ENCODE measurements around the gene FBN1.

The FBN1 gene

GRCh38 chr15:48400086-48400485 lies 245.4 kb downstream of the FBN1 start:
- H3K79me1 ChIP-seq (replicated peaks; ENCODE audit: low read length, poor library complexity, severe bottlenecking) = no peaks in the 10 kb centered on the region
- no peak overlapping the region for H2BK5ac ChIP-seq (ENCODE audit: low read depth, low read length, poor library complexity, severe bottlenecking)
- no peak overlapping the region for H3K4ac ChIP-seq (ENCODE audit: low read depth in 1 of 2, low read length in 2 of 2)
- DNase-seq = no peak
- no peak overlapping the region for H2BK12ac ChIP-seq (ENCODE audit: low read length in 2 of 2)
- no peak overlapping the region for H3K4me2 ChIP-seq (ENCODE audit: low read length, poor library complexity, severe bottlenecking)
- H2AFZ ChIP-seq (ENCODE audit: low read depth, low read length) = no peak overlapping the region
- WGBS = 100% methylated on average over 1 of the region's 2 CpGs
- H3K14ac ChIP-seq (ENCODE audit: low read length in 2 of 2) = no peak overlapping the region
- H3K4me3 ChIP-seq (ENCODE audit: insufficient read depth in 1 of 2, low read depth in 1 of 2, low read length in 2 of 2) = no peak overlapping the region
- no peaks in the 10 kb centered on the region for H3K9me3 ChIP-seq (ENCODE audit: control insufficient read depth, low read length)
- H3K18ac ChIP-seq (ENCODE audit: low read depth in 1 of 2, low read length in 2 of 2) = no peak overlapping the region
- H3K4me1 ChIP-seq (ENCODE audit: control insufficient read depth, insufficient read depth, low read depth, low read length) = peaks cover 11% of the 10 kb centered on the region
- no peak overlapping the region for H2BK120ac ChIP-seq (ENCODE audit: low read depth, low read length)
- peak overlapping the region; percentile 75 for H3K9ac ChIP-seq (ENCODE audit: low read length)
- H4K8ac ChIP-seq (ENCODE audit: low read length) = no peak overlapping the region
- no peak overlapping the region for H2AK5ac ChIP-seq (ENCODE audit: low read length, severe bottlenecking)
- H3K27ac ChIP-seq (ENCODE audit: low read length, poor library complexity, severe bottlenecking) = no peak overlapping the region
- H2BK15ac ChIP-seq (ENCODE audit: low read depth, poor library complexity, severe bottlenecking) = no peak overlapping the region
- no peak overlapping the region for H4K91ac ChIP-seq (ENCODE audit: low read length)
- H3K23ac ChIP-seq (ENCODE audit: low read length in 2 of 2) = no peak overlapping the region
- H3K36me3 ChIP-seq (ENCODE audit: control insufficient read depth in 1 of 2, insufficient read depth in 2 of 2, low read depth in 1 of 2, low read length in 2 of 2) = no peaks in the 10 kb centered on the region
- H3K27me3 ChIP-seq (ENCODE audit: control insufficient read depth in 1 of 2, insufficient read depth in 1 of 2, low read length in 2 of 2) = no peaks in the 10 kb centered on the region

- no peak overlapping the region for H2BK120ac ChIP-seq (ENCODE audit: low read depth, low read length)
- H3K9me3 ChIP-seq (ENCODE audit: control insufficient read depth, low read length) = no peaks in the 10 kb centered on the region
- H3K4me3 ChIP-seq (ENCODE audit: insufficient read depth in 1 of 2, low read depth in 1 of 2, low read length in 2 of 2) = no peak overlapping the region
- no peak overlapping the region for H3K4me2 ChIP-seq (ENCODE audit: low read length, poor library complexity, severe bottlenecking)
- no peak for DNase-seq
- no peak overlapping the region for H4K91ac ChIP-seq (ENCODE audit: low read length)
- H2BK5ac ChIP-seq (ENCODE audit: low read depth, low read length, poor library complexity, severe bottlenecking) = no peak overlapping the region
- no peak overlapping the region for H3K27ac ChIP-seq (ENCODE audit: low read length, poor library complexity, severe bottlenecking)
- no peak overlapping the region for H3K14ac ChIP-seq (ENCODE audit: low read length in 2 of 2)
- no peaks in the 10 kb centered on the region for H3K36me3 ChIP-seq (ENCODE audit: control insufficient read depth in 1 of 2, insufficient read depth in 2 of 2, low read depth in 1 of 2, low read length in 2 of 2)
- peak overlapping the region; percentile 23 for H3K9ac ChIP-seq (ENCODE audit: low read length)
- no peak overlapping the region for H2BK15ac ChIP-seq (ENCODE audit: low read depth, poor library complexity, severe bottlenecking)
- H2AK5ac ChIP-seq (ENCODE audit: low read length, severe bottlenecking) = no peak overlapping the region
- H3K27me3 ChIP-seq (ENCODE audit: control insufficient read depth in 1 of 2, insufficient read depth in 1 of 2, low read length in 2 of 2) = no peaks in the 10 kb centered on the region
- H3K23ac ChIP-seq (ENCODE audit: low read length in 2 of 2) = no peak overlapping the region
- WGBS = 92% methylated on average over 5 of the region's 5 CpGs
- no peak overlapping the region for H3K18ac ChIP-seq (ENCODE audit: low read depth in 1 of 2, low read length in 2 of 2)
- H2BK12ac ChIP-seq (ENCODE audit: low read length in 2 of 2) = no peak overlapping the region
- H2AFZ ChIP-seq (ENCODE audit: low read depth, low read length) = no peak overlapping the region
- H4K8ac ChIP-seq (ENCODE audit: low read length) = no peak overlapping the region
- H3K4me1 ChIP-seq (ENCODE audit: control insufficient read depth, insufficient read depth, low read depth, low read length) = peaks cover 19% of the 10 kb centered on the region
- H3K79me1 ChIP-seq (replicated peaks; ENCODE audit: low read length, poor library complexity, severe bottlenecking) = no peaks in the 10 kb centered on the region
- no peak overlapping the region for H3K4ac ChIP-seq (ENCODE audit: low read depth in 1 of 2, low read length in 2 of 2)
Observed at GRCh38 chr15:48397841-48398240, 247.7 kb downstream of the FBN1 start.

GRCh38 chr15:48396020-48396419 lies 249.5 kb downstream of the FBN1 start:
- H3K18ac ChIP-seq (ENCODE audit: low read depth in 1 of 2, low read length in 2 of 2) = peak overlapping the region in 1 of 2 experiments; percentile 66
- no peak overlapping the region for H3K4me2 ChIP-seq (ENCODE audit: low read length, poor library complexity, severe bottlenecking)
- no peak overlapping the region for H3K4ac ChIP-seq (ENCODE audit: low read depth in 1 of 2, low read length in 2 of 2)
- H4K91ac ChIP-seq (ENCODE audit: low read length) = no peak overlapping the region
- H3K14ac ChIP-seq (ENCODE audit: low read length in 2 of 2) = peak overlapping the region in 1 of 2 experiments; percentile 70
- H4K8ac ChIP-seq (ENCODE audit: low read length) = no peak overlapping the region
- no peak overlapping the region for H2BK15ac ChIP-seq (ENCODE audit: low read depth, poor library complexity, severe bottlenecking)
- no peak overlapping the region for H2AK5ac ChIP-seq (ENCODE audit: low read length, severe bottlenecking)
- H2BK5ac ChIP-seq (ENCODE audit: low read depth, low read length, poor library complexity, severe bottlenecking) = no peak overlapping the region
- no peaks in the 10 kb centered on the region for H3K27me3 ChIP-seq (ENCODE audit: control insufficient read depth in 1 of 2, insufficient read depth in 1 of 2, low read length in 2 of 2)
- no peak overlapping the region for H2AFZ ChIP-seq (ENCODE audit: low read depth, low read length)
- H3K9ac ChIP-seq (ENCODE audit: low read length) = peak overlapping the region; percentile 64
- DNase-seq = no peak
- H3K4me3 ChIP-seq (ENCODE audit: insufficient read depth in 1 of 2, low read depth in 1 of 2, low read length in 2 of 2) = no peak overlapping the region
- H3K9me3 ChIP-seq (ENCODE audit: control insufficient read depth, low read length) = no peaks in the 10 kb centered on the region
- H3K23ac ChIP-seq (ENCODE audit: low read length in 2 of 2) = no peak overlapping the region
- H3K79me1 ChIP-seq (replicated peaks; ENCODE audit: low read length, poor library complexity, severe bottlenecking) = no peaks in the 10 kb centered on the region
- no peak overlapping the region for H2BK120ac ChIP-seq (ENCODE audit: low read depth, low read length)
- no peaks in the 10 kb centered on the region for H3K36me3 ChIP-seq (ENCODE audit: control insufficient read depth in 1 of 2, insufficient read depth in 2 of 2, low read depth in 1 of 2, low read length in 2 of 2)
- WGBS = 80% methylated on average over 5 of the region's 5 CpGs
- peak overlapping the region; percentile 34 for H3K27ac ChIP-seq (ENCODE audit: low read length, poor library complexity, severe bottlenecking)
- no peak overlapping the region for H2BK12ac ChIP-seq (ENCODE audit: low read length in 2 of 2)
- H3K4me1 ChIP-seq (ENCODE audit: control insufficient read depth, insufficient read depth, low read depth, low read length) = peaks cover 17% of the 10 kb centered on the region

- Histone ChIP-seq H3K9me3 (ENCODE audit: control insufficient read depth, low read length) (no peaks in the 10 kb centered on the region), H2AFZ (ENCODE audit: low read depth, low read length) (no peak overlapping the region), H3K23ac (ENCODE audit: low read length in 2 of 2) (peak overlapping the region in 1 of 2 experiments; percentile 1), H2AK5ac (ENCODE audit: low read length, severe bottlenecking) (no peak overlapping the region), H3K4ac (ENCODE audit: low read depth in 1 of 2, low read length in 2 of 2) (no peak overlapping the region), H3K36me3 (ENCODE audit: control insufficient read depth in 1 of 2, insufficient read depth in 2 of 2, low read depth in 1 of 2, low read length in 2 of 2) (no peaks in the 10 kb centered on the region), H3K4me3 (ENCODE audit: insufficient read depth in 1 of 2, low read depth in 1 of 2, low read length in 2 of 2) (no peak overlapping the region), H3K18ac (ENCODE audit: low read depth in 1 of 2, low read length in 2 of 2) (peak overlapping the region in 1 of 2 experiments; percentile 14), H2BK5ac (ENCODE audit: low read depth, low read length, poor library complexity, severe bottlenecking) (no peak overlapping the region), H3K4me1 (ENCODE audit: control insufficient read depth, insufficient read depth, low read depth, low read length) (peaks cover 17% of the 10 kb centered on the region), H3K9ac (ENCODE audit: low read length) (peak overlapping the region; percentile 67), H2BK120ac (ENCODE audit: low read depth, low read length) (no peak overlapping the region), H3K4me2 (ENCODE audit: low read length, poor library complexity, severe bottlenecking) (no peak overlapping the region), H3K14ac (ENCODE audit: low read length in 2 of 2) (no peak overlapping the region), H3K27me3 (ENCODE audit: control insufficient read depth in 1 of 2, insufficient read depth in 1 of 2, low read length in 2 of 2) (no peaks in the 10 kb centered on the region), H3K79me1 (replicated peaks; ENCODE audit: low read length, poor library complexity, severe bottlenecking) (no peaks in the 10 kb centered on the region), H4K8ac (ENCODE audit: low read length) (no peak overlapping the region), H3K27ac (ENCODE audit: low read length, poor library complexity, severe bottlenecking) (peak overlapping the region; percentile 34), H2BK15ac (ENCODE audit: low read depth, poor library complexity, severe bottlenecking) (no peak overlapping the region), H2BK12ac (ENCODE audit: low read length in 2 of 2) (no peak overlapping the region), H4K91ac (ENCODE audit: low read length) (no peak overlapping the region)
- peak; percentile 24 for DNase-seq
- 92% methylated on average over 5 of the region's 5 CpGs for WGBS
Observed at GRCh38 chr15:48395521-48396011, 249.9 kb downstream of the FBN1 start.

Measured in mesenchymal stem cell (in vitro differentiated cells and primary cell).